GM20000 (cell line): Measurements from ENCODE around the gene CNST.
A peak's percentile ranks its signal among the peaks of the same experiment; 100 is the strongest.
"Not testable (repeated sequence)": the region's sequence is repeated elsewhere in the genome, so short reads cannot be mapped to it uniquely, and the experiment has no call there.

ENCODE experiments used
- DNase-seq: peaks from one replicate; pipeline ENCODE4 v3.0.0; 2012; ENCODE audit warnings: low spot score
- TF ChIP-seq, protein P1 (sequence below): IDR thresholded peaks from 2 replicates; pipeline ENCODE4 v1.5.1; 2012; ENCODE audit warnings: mild to moderate bottlenecking, control low read depth; ENCODE audit errors: extremely low read depth, missing control alignments

CNST gene

DNA sequence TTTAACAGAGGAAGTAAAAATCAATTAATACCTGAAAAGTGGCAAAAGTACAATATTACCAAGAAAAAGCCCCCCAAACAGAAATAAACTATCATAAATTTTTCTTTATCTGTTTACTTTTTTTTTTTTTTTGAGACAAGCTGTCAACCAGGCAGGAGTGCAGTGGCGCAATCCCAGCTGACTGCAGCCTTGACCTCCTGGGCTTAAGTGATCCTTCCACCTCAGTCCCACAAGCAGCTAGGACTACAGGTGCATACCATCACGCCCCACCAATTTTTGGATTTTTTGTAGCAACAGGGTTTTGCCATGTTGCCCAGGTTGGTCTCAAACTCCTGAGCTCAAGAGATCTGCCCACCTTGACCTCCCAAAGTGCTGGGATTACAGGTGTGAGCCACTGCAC, 8.2 kb upstream of the CNST start:
- no peak for DNase-seq
- TF ChIP-seq, protein P1, sequence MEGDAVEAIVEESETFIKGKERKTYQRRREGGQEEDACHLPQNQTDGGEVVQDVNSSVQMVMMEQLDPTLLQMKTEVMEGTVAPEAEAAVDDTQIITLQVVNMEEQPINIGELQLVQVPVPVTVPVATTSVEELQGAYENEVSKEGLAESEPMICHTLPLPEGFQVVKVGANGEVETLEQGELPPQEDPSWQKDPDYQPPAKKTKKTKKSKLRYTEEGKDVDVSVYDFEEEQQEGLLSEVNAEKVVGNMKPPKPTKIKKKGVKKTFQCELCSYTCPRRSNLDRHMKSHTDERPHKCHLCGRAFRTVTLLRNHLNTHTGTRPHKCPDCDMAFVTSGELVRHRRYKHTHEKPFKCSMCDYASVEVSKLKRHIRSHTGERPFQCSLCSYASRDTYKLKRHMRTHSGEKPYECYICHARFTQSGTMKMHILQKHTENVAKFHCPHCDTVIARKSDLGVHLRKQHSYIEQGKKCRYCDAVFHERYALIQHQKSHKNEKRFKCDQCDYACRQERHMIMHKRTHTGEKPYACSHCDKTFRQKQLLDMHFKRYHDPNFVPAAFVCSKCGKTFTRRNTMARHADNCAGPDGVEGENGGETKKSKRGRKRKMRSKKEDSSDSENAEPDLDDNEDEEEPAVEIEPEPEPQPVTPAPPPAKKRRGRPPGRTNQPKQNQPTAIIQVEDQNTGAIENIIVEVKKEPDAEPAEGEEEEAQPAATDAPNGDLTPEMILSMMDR, result no peak

DNA sequence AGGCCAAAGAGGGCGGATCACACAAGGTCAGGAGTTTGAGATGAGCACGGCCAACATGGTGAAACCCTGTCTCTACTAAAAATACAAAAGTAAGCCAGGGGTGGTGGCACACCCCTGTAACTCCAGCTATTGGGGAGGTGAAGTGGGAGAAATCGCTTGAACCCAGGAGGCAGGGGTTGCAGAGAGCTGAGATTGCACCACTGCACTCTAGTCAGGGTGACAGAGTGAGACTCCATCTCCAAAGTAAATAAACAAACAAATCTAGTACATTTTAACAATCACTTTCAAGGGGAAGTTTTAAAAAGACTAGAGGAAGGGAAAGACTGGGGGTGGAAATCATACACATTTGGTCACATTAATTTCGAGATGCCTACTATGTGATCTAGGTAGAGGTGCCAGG, 6.9 kb upstream of the CNST start:
- TF ChIP-seq, protein P1, result no peak
- no peak for DNase-seq

DNA sequence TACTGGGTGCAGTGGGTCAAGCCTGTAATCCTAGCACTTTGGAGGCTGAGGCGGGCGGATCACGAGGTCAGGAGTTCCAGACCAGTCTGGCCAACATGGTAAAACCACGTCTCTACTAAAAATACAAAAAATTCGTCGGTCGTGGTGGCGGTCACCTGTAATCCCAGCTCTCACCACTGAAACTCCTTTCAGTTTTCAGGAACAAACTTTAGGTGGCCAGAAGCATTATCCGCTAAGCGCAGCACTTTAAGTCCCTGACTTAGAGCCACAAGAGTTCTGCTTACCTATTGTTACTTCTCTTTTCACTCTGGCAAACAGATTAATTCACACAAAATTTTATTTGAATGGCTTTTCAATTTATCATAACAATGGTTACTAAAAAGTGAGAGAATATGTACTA, 5.4 kb upstream of the CNST start:
- not testable (repeated sequence) for DNase-seq

DNA sequence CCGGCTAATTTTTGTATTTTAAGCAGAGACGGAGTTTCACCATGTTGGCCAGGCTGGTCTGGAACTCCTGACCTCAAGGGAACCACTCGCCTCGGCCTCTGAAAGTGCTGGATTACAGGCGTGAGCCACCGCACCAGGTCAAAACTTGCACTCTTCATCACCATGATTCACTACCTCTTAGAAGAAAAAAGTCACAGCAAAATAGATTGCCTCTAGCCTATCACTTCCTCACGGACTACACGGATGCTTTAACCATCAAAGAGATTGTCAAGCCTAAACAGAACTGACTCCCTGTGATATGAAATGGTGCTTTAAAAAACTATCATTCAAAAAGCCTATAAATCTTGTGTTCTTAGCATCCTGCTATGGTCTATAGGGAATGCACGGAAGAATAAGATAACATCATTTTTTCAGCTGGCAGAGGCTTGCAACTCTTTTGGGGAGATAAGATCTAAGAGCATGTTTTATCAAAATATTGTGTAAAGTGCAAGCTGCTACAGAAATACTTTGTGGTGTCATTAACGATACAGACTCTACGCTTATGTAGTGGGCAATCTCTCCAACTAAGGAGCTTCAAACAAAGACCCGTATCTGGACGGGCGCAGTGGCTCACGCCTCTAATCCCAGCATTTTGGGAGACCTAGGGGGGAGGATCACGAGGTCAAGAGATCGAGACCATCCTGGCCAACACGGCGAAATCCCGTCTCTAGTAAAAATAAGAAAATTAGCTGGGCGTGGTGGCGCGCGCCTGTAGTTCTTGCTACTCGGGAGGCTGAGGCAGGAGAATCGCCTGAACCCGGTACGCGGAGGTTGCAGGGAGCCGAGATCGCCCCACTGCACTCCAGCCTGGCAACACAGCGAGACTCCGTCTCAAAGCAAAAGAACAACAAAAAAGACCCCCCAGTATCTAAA, 1.2 kb upstream of the CNST start:
- no peak for DNase-seq
- TF ChIP-seq, protein P1, result no peak

DNA sequence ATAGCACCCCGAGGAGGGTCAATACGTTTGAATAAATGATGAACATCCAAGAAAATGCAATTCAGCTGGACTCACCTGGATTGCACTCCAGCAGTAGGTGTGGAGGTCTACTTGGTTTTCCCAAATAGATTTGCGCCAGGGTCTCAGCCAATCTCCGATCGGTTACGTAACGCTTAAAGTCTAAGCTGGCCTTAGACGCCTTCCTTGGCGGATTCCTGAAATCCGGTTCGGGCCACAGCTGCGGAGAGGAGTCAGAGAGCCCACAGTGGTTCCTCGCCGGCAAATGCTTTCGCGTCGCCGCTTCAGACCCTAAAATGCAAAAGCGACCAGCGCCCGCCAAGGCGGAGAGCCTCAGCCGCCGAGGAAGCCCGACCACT, 517 bp upstream of the CNST start:
- TF ChIP-seq, protein P1, result no peak
- DNase-seq, result no peak

DNA sequence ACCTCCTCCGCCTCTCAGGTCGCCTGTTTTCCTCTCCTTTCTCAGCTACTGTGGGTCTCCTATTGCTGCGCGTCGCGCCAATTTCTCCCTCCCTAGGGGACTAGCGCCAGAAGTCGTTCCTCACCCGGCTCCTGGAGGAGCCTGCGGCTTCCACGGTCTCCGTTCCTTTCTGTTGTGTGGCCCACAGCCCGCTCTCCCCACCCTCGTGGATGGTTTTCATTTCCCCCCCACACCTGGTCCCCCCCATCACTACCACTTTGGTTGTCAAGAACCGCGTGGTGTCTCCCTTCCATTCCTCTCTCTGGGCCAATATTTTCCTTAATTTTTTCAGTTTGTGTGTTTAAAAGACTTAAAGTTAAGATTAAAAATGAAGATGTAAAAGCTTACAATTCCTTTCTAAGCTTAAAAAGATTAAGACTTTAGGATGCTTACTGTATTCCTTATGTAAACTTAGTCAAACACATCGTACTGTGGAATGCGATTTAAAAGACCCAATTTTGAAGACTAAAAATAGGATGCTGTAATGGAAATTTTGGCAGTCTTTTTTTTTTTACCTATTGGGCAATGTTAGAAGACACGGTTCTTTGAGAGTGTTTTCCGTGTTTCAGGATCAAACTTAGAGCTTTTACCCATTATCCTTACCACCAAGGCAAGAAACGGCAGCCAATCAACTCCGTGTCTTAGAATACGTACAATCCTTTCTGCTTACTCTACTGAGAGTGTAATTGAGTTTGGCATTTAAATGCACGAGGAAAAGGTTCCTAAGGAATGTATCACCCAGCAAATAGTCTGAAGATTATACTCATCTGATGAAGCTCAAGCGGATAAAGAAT, 773 bp downstream of the CNST start:
- TF ChIP-seq, protein P1, result no peak
- DNase-seq, result peak; percentile 48

DNA sequence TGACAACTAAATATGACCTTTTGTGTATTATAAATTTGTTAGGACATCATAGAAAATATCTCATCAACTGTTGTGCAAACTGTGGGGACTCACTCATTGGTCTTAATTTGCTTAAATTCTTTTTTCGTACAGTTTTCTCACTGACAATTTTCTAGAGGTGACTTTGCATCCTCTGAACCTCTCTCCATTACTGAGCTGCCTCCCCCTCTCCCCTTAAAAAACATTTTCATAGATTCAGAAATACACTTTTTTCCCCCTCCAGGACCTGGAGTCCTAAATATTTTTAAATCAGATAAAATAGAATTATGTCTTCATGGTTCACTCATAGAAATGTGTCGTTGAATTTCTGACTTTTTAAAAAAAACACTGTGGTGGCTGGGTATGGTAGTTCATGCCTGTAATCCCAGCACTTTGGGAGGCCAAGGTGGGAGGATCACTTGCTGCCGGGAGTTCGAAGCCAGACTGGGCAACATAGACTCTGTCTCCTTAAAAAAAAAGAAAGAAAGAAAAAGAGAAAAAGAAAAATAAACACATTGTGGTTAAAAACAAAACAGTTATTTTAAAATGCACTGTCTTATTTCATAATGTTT, 1.5 kb downstream of the CNST start:
- TF ChIP-seq, protein P1, result no peak
- no peak for DNase-seq
